IMR-90 (cell line): Measurements from ENCODE around the gene GAREM1. TPM values are rescaled to one million over a fixed set of nuclear protein-coding genes. Genes with fewer than 3 reads are reported as not detected.

ENCODE experiments used
- ATAC-seq: fragments of 200-7000 bp; cut with Tn5 transposase; 2 replicates; pipeline ENCODE4 v1.9.1; 2020; ENCODE audit warnings: low read depth, mild to moderate bottlenecking, moderate library complexity
- BruUV-seq: library from RNA; stranded (reverse); fragments of 400-500 nt; replicated peaks from 2 replicates; lab custom pipeline; 2021; lab: Mats Ljungman, UMichigan
- CTCF ChIA-PET: fragments of 300-600 bp; formaldehyde crosslinking; extraction: SDS; loops from one replicate; lab custom pipeline; 2021; ENCODE audit warnings: antibody characterized with exemption; lab: Yijun Ruan, JAX
- POLR2A ChIA-PET: fragments of 300-600 bp; sonication (Branson Sonifier 250); formaldehyde crosslinking; loops from one replicate; lab custom pipeline; 2022; ENCODE audit warnings: antibody characterized with exemption; ENCODE audit not compliant: unreplicated experiment; lab: Charles Lee
- DNase-seq: peaks from one replicate; pipeline ENCODE4 v3.0.0; 2013
- H2AFZ ChIP-seq: replicated peaks from 2 replicates; pipeline ENCODE3; 2013; ENCODE audit warnings: low read length, mild to moderate bottlenecking; ENCODE audit not compliant: poor library complexity
- H2AK5ac ChIP-seq: 2 replicates; pipeline ENCODE4 v1.6.1; 2013; ENCODE audit warnings: low read depth, low read length, inconsistent platforms
- H2AK9ac ChIP-seq: replicated peaks from 2 replicates; pipeline ENCODE3; 2013; ENCODE audit warnings: mild to moderate bottlenecking, low read depth, low read length, moderate library complexity; ENCODE audit not compliant: poor library complexity
- H2BK120ac ChIP-seq: 2 replicates; pipeline ENCODE4 v1.6.1; 2013; ENCODE audit warnings: low read depth, low read length, inconsistent platforms
- H2BK15ac ChIP-seq: 3 replicates; pipeline ENCODE4 v1.6.1; 2013; ENCODE audit warnings: low read depth, low read length, inconsistent platforms
- H2BK20ac ChIP-seq: 2 replicates; pipeline ENCODE4 v1.6.1; 2013; ENCODE audit warnings: low read depth, mild to moderate bottlenecking, inconsistent platforms, low read length, moderate library complexity
- H2BK5ac ChIP-seq: 2 replicates; pipeline ENCODE4 v1.6.1; 2013; ENCODE audit warnings: mild to moderate bottlenecking, low read depth, low read length, inconsistent platforms; ENCODE audit not compliant: poor library complexity, severe bottlenecking
- H3K14ac ChIP-seq: replicated peaks from 2 replicates; pipeline ENCODE4 v1.6.1; 2013; ENCODE audit warnings: low read depth, low read length, inconsistent platforms
- H3K18ac ChIP-seq: 2 replicates; pipeline ENCODE4 v1.6.1; 2013; ENCODE audit warnings: low read depth, low read length, control low read depth
- H3K23ac ChIP-seq: 2 replicates; pipeline ENCODE4 v1.6.1; 2013; ENCODE audit warnings: low read depth, low read length, inconsistent platforms
- H3K27ac ChIP-seq: 2 replicates; pipeline ENCODE4 v1.5.1; 2013; ENCODE audit warnings: mild to moderate bottlenecking, control low read depth, low read length; ENCODE audit not compliant: insufficient read depth
- H3K27me3 ChIP-seq: 2 replicates; pipeline ENCODE4 v1.6.1; 2013; ENCODE audit warnings: low read length; ENCODE audit not compliant: control insufficient read depth, insufficient read depth
- H3K36me3 ChIP-seq: 2 replicates; pipeline ENCODE4 v1.6.1; 2013; ENCODE audit warnings: low read length, mixed read lengths; ENCODE audit not compliant: control insufficient read depth, insufficient read depth
- H3K4ac ChIP-seq: 2 replicates; pipeline ENCODE4 v1.6.1; 2013; ENCODE audit warnings: low read depth, low read length, inconsistent platforms
- H3K4me1 ChIP-seq: 2 replicates; pipeline ENCODE4 v1.6.1; 2013; ENCODE audit warnings: low read length, mixed read lengths; ENCODE audit not compliant: control insufficient read depth, insufficient read depth
- H3K4me2 ChIP-seq: 2 replicates; pipeline ENCODE4 v1.6.1; 2013; ENCODE audit warnings: low read depth, mild to moderate bottlenecking, control low read depth, low read length, moderate library complexity
- H3K4me3 ChIP-seq: 2 replicates; pipeline ENCODE4 v1.5.1; 2013; ENCODE audit warnings: low read depth, mild to moderate bottlenecking, control low read depth, low read length, moderate library complexity; ENCODE audit not compliant: insufficient read depth
- H3K56ac ChIP-seq: 2 replicates; pipeline ENCODE4 v1.6.1; 2013; ENCODE audit warnings: low read length, inconsistent platforms; ENCODE audit not compliant: insufficient read depth; ENCODE audit errors: extremely low read depth
- H3K79me1 ChIP-seq, 2 experiments: 2 replicates each; pipeline ENCODE4 v1.6.1; 2013; ENCODE audit warnings: low read length in 2 of 2, inconsistent platforms in 1 of 2, low read depth in 1 of 2
- H3K9ac ChIP-seq: 2 replicates; pipeline ENCODE4 v1.6.1; 2013; ENCODE audit warnings: low read depth, low read length, control low read depth
- H3K9me1 ChIP-seq: 2 replicates; pipeline ENCODE4 v1.6.1; 2013; ENCODE audit warnings: low read length, inconsistent platforms; ENCODE audit not compliant: insufficient read depth
- H3K9me3 ChIP-seq: 2 replicates; pipeline ENCODE4 v1.6.1; 2013; ENCODE audit warnings: low read length; ENCODE audit not compliant: control insufficient read depth, insufficient read depth
- H4K20me1 ChIP-seq: 2 replicates; pipeline ENCODE4 v1.6.1; 2013; ENCODE audit warnings: low read length, inconsistent platforms; ENCODE audit not compliant: insufficient read depth
- H4K5ac ChIP-seq: 2 replicates; pipeline ENCODE4 v1.6.1; 2013; ENCODE audit warnings: mild to moderate bottlenecking, low read depth, low read length, control low read depth
- H4K8ac ChIP-seq, 2 experiments: 2 replicates each; pipeline ENCODE4 v1.6.1; 2013; ENCODE audit warnings: low read depth in 2 of 2, low read length in 2 of 2, control low read depth in 1 of 2, inconsistent platforms in 1 of 2
- H4K91ac ChIP-seq: 2 replicates; pipeline ENCODE4 v1.6.1; 2013; ENCODE audit warnings: low read depth, low read length, inconsistent platforms; ENCODE audit not compliant: insufficient read depth
- BHLHE40 ChIP-seq: fragments of 150-350 bp; IDR thresholded peaks from 2 replicates; pipeline ENCODE4 v1.6.1; 2016; ENCODE audit warnings: mild to moderate bottlenecking, low read depth, low read length
- CEBPB ChIP-seq: IDR thresholded peaks from 2 replicates; pipeline ENCODE4 v1.6.1; 2012; ENCODE audit warnings: low read depth, low read length, improper control_type of control experiment
- CHD1 ChIP-seq: IDR thresholded peaks from 2 replicates; pipeline ENCODE4 v1.6.1; 2012; ENCODE audit warnings: low read depth, low read length, improper control_type of control experiment
- CTCF ChIP-seq: conservative IDR thresholded peaks from 2 replicates; pipeline ENCODE4 v1.5.1; 2012; ENCODE audit warnings: mild to moderate bottlenecking, low read depth, low read length, improper control_type of control experiment
- MAFK ChIP-seq: IDR thresholded peaks from 2 replicates; pipeline ENCODE4 v1.6.1; 2012; ENCODE audit warnings: low read depth, low read length, improper control_type of control experiment
- MAZ ChIP-seq: IDR thresholded peaks from 2 replicates; pipeline ENCODE4 v1.6.1; 2012; ENCODE audit warnings: low read depth, mild to moderate bottlenecking, low read length, improper control_type of control experiment, moderate library complexity, borderline replicate concordance
- MXI1 ChIP-seq: IDR thresholded peaks from 2 replicates; pipeline ENCODE4 v1.6.1; 2012; ENCODE audit warnings: low read depth, mild to moderate bottlenecking, low read length, moderate library complexity, borderline replicate concordance
- NFE2L2 ChIP-seq: fragments of 150-350 bp; IDR thresholded peaks from 2 replicates; pipeline ENCODE4 v1.6.1; 2016; ENCODE audit warnings: low read depth, mild to moderate bottlenecking, low read length
- POLR2A ChIP-seq: IDR thresholded peaks from 2 replicates; pipeline ENCODE4 v1.6.1; 2012; ENCODE audit warnings: mild to moderate bottlenecking, low read depth, low read length
- RAD21 ChIP-seq: IDR thresholded peaks from 2 replicates; pipeline ENCODE4 v1.6.1; 2012; ENCODE audit warnings: low read length, improper control_type of control experiment
- RFX5 ChIP-seq: IDR thresholded peaks from 2 replicates; pipeline ENCODE4 v1.8.0; 2012; ENCODE audit warnings: low read depth, mild to moderate bottlenecking, low read length, moderate library complexity
- SMC3 ChIP-seq: fragments of 150-350 bp; IDR thresholded peaks from 2 replicates; pipeline ENCODE4 v1.6.1; 2016; ENCODE audit warnings: low read depth, mild to moderate bottlenecking, antibody characterized with exemption, low read length, moderate library complexity
- USF2 ChIP-seq: fragments of 150-350 bp; IDR thresholded peaks from 2 replicates; pipeline ENCODE4 v1.6.1; 2017; ENCODE audit warnings: mild to moderate bottlenecking, antibody characterized with exemption, low read length, low read depth
- WGBS, 2 experiments: methylation state at CpG; one replicate each; pipeline versions ENCODE4 v1.1.5 to v1.1.7; 2013; ENCODE audit warnings: missing lambda C conversion rate in 2 of 2; ENCODE audit not compliant: insufficient read length in 1 of 2; ENCODE audit errors: extremely low coverage in 2 of 2; 5-methylcytosine and 5-hydroxymethylcytosine counted together
- dilution Hi-C: fragments of 300-500 bp; cut with HindIII; formaldehyde crosslinking; loops from one replicate; pipeline ENCODE4 v1.14.3; 2018; ENCODE audit warnings: low sequenced_read_pairs; ENCODE audit not compliant: unreplicated experiment
- in situ Hi-C: fragments of 300-500 bp; cut with MboI; formaldehyde crosslinking; loops from 3 replicates; pipeline ENCODE4 v1.14.3; 2019; ENCODE audit warnings: low sequenced_read_pairs, inconsistent platforms, mixed read lengths
- intact Hi-C: fragments of 100-400 bp; cut with micrococcal nuclease; formaldehyde crosslinking; loops from 2 replicates; pipeline ENCODE4 v1.10.0; 2022
- polyA plus RNA-seq, 3 experiments: library from polyadenylated mRNA; depleted of rRNA; stranded (reverse); fragments of >200 nt; gene quantifications; 2 replicates each; pipeline ENCODE4 v1.2.3, GENCODE V29; 2012; ENCODE audit warnings: low replicate concordance in 1 of 3
- total RNA-seq: library from RNA; depleted of rRNA; stranded (reverse); fragments of >200 nt; gene quantifications from 2 replicates; pipeline ENCODE4 v1.2.3, GENCODE V29; 2012

GAREM1 gene
- total and polyA plus RNA-seq, 2 of the 4 experiments (the other 2 are of a cell fraction): 1.4 to 2.3 TPM

- Histone ChIP-seq H3K9me3 (no peaks in the 10 kb centered on the region), H3K4me3 (no peak overlapping the region), H3K79me1 (no peaks in the 10 kb centered on the region), H4K5ac (no peak overlapping the region), H4K8ac (no peak overlapping the region), H3K27me3 (no peaks in the 10 kb centered on the region), H3K23ac (no peak overlapping the region), H3K36me3 (no peaks in the 10 kb centered on the region), H2AK9ac (no peak overlapping the region), H2BK20ac (no peak overlapping the region), H2AK5ac (no peak overlapping the region), H3K4me1 (peaks cover 8% of the 10 kb centered on the region; the same call in 1 of the 2 replicates), H4K20me1 (no peaks in the 10 kb centered on the region), H3K9ac (no peak overlapping the region), H3K56ac (no peak overlapping the region), H2BK5ac (no peak overlapping the region), H2BK120ac (no peak overlapping the region), H3K4ac (no peak overlapping the region), H3K4me2 (no peak overlapping the region), H4K91ac (no peak overlapping the region), H3K18ac (no peak overlapping the region), H2AFZ (no peak overlapping the region), H3K27ac (no peak overlapping the region), H2BK15ac (no peak overlapping the region), H3K14ac (no peak overlapping the region), H3K9me1 (peaks cover 6% of the 10 kb centered on the region; the same call in 1 of the 2 replicates)
- in situ Hi-C loops: no loop called here
- WGBS, 2 experiments: no CpG with 5 or more reads among the region's 1 CpG
- dilution Hi-C loops: no loop called here
- POLR2A ChIA-PET: no interaction called here
- intact Hi-C loops: loop anchor here (5.0 to 10.0 kb wide), 4 partner anchors 63 to 286 kb away; partner anchors contain the start of gene RNF138
- no peak for ATAC-seq
- CTCF ChIA-PET: no interaction called here
- BruUV-seq: no TSS peak
- TF ChIP-seq NFE2L2: no peak
- TF ChIP-seq POLR2A: no peak
- no peak for TF ChIP-seq CTCF
- no peak for TF ChIP-seq RAD21
- no peak for TF ChIP-seq RFX5
- TF ChIP-seq CEBPB: no peak
- no peak for TF ChIP-seq BHLHE40
- no peak for TF ChIP-seq MAFK
- TF ChIP-seq USF2: no peak
- TF ChIP-seq MAZ: no peak
- TF ChIP-seq SMC3: no peak
- no peak for TF ChIP-seq MXI1
- TF ChIP-seq CHD1: no peak
- DNase-seq: no peak
Measured at GRCh38 chr18:32380559-32380958, 90.1 kb downstream of the GAREM1 start.
